HTR-8/SVneo (cell line): ENCODE measurements around the gene PANK4.
A peak's percentile ranks its signal among the peaks of the same experiment; 100 is the strongest.

Experiments
- DNase-seq: peaks from one replicate; pipeline ENCODE4 v3.0.0; 2011; ENCODE audit warnings: low spot score, mixed read lengths; ENCODE audit not compliant: insufficient read length
- FAIRE-seq: peaks from 2 replicates; lab custom pipeline; 2011; peaks lifted over from hg19 to GRCh38; lab: Jason Lieb, UNC

Gene PANK4

DNA sequence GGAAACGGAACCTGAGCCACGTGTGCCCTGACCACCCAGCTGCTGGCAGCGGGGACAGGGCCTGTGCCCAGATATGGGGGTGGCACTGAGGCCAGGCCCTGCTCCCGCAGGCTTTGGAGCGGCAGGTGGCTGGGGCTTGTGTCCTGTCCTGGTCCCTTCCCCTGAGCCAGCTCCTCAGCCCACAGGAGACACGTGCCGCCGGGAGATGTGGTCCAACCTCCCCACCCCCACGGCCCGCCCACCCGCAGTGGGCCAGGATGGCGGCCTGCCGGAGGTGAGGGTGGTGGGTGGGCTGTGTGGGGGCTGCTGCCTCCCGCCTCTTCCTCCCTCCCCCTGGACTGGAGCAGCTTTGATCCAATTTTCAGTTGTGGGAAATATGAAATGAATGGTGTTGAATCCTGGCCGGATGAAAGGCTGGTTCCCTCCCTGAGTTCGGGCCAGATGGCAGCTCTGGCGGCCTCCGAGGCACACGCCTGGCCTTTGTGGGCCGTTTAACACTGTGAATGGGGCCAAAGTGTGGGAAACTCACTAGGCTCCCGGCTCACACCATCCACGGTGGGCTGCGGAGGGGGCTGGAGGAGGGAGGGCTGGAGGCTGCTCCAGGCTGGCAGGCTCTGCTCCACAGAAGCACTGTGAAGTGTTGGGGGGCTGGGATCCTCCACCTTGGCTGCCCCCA, 6.2 kb upstream of the PANK4 start:
- FAIRE-seq (no peak), DNase-seq (no peak)

DNA sequence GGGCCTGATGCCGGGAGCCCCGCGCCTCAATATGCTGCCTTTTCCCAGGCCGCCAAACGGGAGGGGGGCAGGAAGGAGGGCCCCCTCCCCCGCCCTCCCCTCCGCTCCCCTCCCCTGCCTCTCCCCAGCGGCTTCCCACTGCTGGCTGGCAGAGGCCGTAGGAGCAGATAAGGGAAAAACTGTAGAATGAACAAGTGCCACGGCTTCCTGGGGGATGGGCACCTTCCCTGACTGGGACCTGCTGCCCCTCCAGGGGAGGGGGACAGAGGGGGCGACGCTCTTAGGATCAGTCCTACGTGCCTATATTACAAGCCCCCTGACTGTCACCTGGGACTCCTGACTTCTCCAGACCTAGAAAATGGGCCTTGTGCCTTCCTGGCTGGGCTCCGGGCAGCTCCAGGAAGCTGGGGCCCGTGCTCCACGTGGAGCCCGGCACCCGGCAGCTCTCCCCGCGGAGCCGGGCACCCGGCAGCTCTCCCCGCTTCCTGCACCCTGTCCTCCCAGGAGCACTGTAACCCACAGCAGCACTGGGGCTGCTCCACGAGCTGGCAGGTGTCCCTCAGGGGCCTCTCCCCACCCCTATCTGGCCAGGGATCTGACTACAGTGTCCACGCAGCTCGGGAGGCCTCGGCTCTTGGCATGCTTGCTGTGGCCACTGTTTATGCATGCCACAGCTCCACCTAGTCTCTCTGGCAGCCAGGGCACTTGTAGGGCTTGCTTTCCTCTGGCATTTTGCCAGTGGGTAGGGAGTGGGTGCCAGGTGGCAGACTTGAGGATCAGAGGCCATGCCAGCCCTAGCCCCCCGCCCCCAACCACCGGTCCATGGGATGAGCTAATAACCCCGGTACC, 4.3 kb upstream of the PANK4 start:
- FAIRE-seq (no peak), DNase-seq (no peak)

GRCh38 chr1:2529784-2530512, 3.6 kb upstream of the PANK4 start, which contains the start of gene HES5:
HES5 (minus strand) TSS chr1:2530263; CDS start chr1:2530164, 99 bp downstream.
- FAIRE-seq: no peak
- DNase-seq: no peak

- no peak for FAIRE-seq
- DNase-seq: no peak
These were observed 2.8 kb upstream of the PANK4 start for GRCh38 chr1:2528966-2529783.

DNA sequence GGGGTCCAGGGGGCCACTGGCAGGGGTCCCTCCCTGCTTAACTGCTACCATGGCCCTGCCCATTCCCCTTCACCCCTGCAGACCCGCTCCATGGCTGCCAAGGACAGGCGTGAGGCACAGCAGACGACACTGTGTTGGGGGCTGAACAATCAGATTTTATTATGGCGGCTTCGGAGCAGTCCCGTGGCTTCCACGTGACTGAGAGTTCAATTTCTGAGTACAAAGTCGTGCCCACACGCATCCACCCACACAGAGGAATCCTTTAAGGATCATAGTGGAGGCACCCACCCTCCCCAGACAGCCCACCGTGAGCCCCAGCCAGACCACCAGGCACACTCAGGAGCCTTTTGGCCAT, 2.2 kb upstream of the PANK4 start:
- DNase-seq (no peak), FAIRE-seq (no peak)

- FAIRE-seq (no peak), DNase-seq (no peak)
These were observed 1.6 kb upstream of the PANK4 start for GRCh38 chr1:2528016-2528415.

DNA sequence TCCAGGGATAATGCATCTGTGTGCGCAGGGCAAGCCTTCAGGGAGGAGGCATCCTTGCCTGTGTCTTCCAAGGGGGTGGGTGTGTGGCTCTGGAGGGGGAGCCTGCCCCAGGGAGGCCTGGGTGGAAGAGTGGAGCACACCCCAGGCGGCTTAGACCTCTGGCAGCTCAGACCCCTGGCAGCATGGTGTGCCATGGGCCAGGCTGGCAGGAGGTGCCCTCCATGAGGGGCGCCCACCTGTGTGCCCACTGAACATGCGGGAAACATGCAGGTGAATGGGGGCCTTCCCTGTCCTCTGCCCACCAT, 1.1 kb upstream of the PANK4 start:
- no peak for DNase-seq
- no peak for FAIRE-seq

DNA sequence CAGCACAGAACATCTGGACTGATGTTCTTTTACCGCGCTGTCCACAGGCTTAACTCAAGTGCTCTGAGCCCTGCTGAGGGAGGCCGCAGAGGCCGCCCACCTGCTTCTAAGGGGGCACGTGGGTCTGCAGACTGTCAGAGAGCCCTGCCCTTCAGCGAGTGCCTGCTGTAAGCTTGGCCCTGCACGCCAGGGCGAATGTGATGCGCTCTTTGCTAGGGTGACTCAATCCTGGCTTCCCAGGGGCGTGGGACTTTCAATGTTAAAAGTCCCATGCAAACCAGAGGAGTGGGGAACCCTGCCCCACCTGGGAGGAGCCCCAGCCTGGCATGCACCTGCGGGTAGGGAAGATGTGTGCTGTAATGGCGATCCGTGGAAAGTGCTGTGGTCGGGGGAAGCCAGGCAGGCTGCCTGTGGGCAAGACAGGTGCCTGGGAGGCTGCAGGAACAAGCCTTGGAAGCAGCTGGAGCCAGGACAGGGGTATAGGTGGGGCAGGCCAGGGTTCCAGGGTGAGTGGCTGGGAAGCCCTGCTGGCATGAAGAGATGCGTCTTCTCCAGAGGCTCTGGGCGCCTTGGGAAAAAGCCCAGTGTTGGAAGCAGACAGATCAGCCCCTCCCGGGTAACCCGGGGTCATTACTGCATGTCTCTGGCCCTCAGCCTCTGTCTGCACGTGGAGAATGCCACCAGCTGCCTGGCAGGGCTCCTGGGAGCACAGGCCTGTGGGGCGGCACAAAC, 594 bp upstream of the PANK4 start:
- DNase-seq: peak; percentile 35
- FAIRE-seq: peak; percentile 4

DNA sequence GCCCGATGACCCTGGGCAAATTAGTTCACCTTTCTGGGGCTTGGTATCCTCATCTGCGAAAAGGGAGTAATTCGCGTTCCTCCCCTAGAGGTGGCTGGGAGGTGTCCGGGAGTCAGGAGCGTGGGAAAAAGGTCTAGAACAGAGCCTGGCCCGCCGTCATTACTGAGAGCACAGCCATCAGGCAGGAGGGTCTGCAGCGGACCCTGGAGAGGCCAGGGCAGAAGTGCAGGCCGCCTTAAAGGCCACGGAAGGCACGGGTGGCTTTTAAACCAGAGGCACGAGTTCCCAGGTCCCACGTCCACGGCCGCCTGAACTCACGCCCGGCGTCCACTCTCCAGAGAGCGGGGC, 850 bp downstream of the PANK4 start:
- no peak for FAIRE-seq
- DNase-seq: no peak

DNA sequence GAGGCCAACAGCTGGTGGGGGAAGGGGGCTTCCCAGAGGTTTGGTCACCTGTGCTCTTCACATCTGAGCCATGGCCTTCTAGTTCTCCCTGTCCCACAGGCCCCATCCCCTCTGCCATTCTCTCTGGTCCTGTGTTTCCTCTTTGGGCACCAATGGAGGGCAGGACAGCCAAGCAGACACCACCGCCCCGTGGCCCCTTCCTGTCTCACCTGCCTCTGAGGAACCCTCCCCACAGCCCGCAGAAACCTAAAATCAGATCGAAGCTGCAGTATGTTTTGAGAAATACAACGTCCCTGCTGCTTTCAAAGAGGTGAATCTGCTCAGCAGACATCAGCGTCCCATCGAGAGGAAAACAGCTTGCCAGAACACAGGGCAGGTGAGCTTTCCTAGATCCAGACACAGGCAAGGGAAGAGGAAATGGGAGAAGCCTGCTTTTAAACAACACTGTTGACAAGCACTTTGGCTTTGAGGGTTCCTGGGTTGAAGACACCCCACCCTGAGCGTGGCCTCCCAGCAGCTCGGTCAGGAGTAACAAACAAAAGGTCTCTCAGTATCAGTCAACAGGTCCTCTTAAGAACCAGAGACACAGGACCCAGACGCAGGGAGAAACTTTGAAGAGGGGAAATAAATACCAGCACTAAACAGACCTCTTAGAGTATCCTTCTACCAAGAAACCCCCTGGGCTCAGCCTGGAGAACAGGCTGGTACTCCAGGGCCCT, 2.3 kb downstream of the PANK4 start:
- DNase-seq (no peak), FAIRE-seq (no peak)

DNA sequence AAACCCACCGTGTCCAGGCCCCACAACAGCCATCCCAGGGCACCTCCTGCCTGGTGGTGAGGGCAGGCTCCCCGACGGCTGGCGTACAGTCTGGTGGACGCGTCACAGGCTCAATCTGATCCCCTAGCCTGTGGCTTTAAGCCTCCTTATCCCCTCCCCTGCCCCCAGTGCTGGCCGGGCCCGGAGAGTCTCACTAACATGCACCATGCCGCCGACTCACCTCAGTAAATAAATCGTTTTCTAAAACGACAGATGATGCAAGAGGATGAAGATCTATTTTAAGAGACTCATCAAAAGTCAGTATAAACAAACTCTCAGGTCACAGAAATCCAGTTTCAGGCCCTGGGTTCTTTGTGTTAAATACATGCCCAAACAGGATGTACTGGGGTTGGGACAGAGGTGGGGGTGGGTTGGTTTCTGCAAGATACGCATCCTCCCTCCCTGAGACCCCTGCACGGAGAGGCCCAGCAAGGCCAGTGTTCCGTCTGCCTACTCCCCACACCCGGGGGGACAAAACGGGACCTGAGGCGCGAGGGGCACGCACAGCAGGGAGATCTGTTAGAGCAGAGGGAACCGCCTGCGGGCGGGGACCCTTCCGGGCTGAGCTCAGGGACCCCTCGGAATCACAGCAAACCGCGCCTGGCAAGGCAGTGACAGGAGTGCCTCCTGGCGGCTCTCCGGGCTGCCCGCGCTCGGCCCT, 3.1 kb downstream of the PANK4 start:
- FAIRE-seq: no peak

GRCh38 chr1:2522230-2522629, 4.2 kb downstream of the PANK4 start:
- FAIRE-seq (no peak), DNase-seq (no peak)

More for the DNA sequence above, 3.1 kb downstream of the PANK4 start:
- DNase-seq: no peak

GRCh38 chr1:2520806-2521205, 5.6 kb downstream of the PANK4 start:
- no peak for DNase-seq
- no peak for FAIRE-seq

GRCh38 chr1:2520206-2520605, 6.2 kb downstream of the PANK4 start:
- no peak for FAIRE-seq
- DNase-seq: no peak

DNA sequence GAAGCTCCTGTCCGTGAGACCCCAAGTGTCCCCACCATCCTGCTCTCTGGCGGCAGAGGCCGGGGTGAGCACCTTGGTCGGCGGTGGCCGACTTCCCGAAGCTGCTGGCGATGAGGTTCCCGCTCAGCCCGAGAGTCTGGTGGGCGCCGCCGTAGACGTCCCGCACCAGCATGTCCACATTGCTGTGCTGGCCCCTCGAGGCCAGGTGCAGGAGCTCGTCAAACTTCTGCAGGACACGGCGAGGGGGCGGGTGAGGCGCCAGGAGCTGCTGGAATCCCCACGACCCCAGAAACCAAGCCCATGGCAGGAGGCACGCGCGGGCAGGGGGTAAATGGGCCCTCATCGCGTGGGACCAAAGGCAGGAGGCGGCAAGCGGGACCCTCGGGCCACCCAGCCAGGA, 6.7 kb downstream of the PANK4 start:
- no peak for FAIRE-seq
- DNase-seq: no peak

DNA sequence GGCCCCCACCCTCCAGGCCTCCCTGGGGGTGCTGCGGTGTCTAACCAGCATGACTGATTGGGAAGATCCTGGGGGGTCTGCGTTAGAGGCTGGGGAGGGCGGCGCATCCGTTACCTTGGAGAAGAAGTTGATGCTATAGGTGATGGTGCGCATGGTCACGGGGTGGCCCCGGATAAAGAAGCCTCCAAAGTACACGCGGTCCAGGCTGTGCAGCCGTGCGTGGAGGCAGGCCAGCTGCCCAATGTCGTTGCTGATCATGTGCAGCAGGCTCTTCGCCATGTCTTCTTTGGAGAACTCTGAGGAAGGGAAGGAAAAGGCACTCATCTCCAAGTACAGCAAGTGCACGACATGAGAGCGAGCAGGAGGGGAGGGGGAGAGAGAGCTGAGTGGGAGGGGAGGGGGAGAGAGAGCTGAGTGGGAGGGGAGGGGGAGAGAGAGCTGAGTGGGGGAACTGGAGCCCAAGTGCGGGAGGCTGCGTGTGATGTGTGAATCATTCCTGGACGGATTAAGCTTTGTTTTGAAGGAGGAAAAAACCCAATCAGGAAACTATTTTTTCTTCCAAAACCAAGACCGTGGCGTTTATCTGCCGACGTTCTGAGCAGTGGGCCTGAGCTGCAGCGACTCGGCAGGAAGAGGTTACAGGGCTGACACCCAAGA, 7.2 kb downstream of the PANK4 start:
- no peak for DNase-seq
- FAIRE-seq: no peak

GRCh38 chr1:2518528-2518927, 7.9 kb downstream of the PANK4 start:
- DNase-seq (no peak), FAIRE-seq (no peak)

- FAIRE-seq (no peak), DNase-seq (no peak)
These were observed 8.4 kb downstream of the PANK4 start for GRCh38 chr1:2517966-2518365.
